Thoracic aorta (tissue), 2 donors: ENCODE results near the gene FBXL4. TPM values are rescaled to one million over a fixed set of nuclear protein-coding genes. Genes with fewer than 3 reads are reported as not detected.
"Not testable (repeated sequence)": the region's sequence is repeated elsewhere in the genome, so short reads cannot be mapped to it uniquely, and the experiment has no call there.

Experiments used
- ATAC-seq: fragments of 150-250 bp; one replicate; pipeline ENCODE4 v1.8.0; 2017; ENCODE audit warnings: low read depth; ENCODE audit not compliant: insufficient number of reproducible peaks, low FRiP score
- DNase-seq: peaks from one replicate; pipeline ENCODE4 v3.0.0-alpha.2; 2020; ENCODE audit warnings: low spot score
- H3K27ac ChIP-seq, 2 donors: fragments of 200-600 bp; sonication (generic); 1 replicate in 1 of 2; 2 replicates in 1 of 2; pipeline ENCODE4 v1.5.1; 2016; ENCODE audit warnings: mild to moderate bottlenecking in 2 of 2, moderate library complexity in 2 of 2
- H3K27me3 ChIP-seq: fragments of 200-600 bp; sonication (generic); replicated peaks from 2 replicates; pipeline ENCODE4 v1.6.0; 2016; ENCODE audit warnings: mild to moderate bottlenecking; ENCODE audit not compliant: insufficient read depth
- H3K36me3 ChIP-seq: fragments of 200-600 bp; sonication (generic); one replicate; pipeline ENCODE4 v1.5.1; 2016
- H3K4me1 ChIP-seq, 2 donors: fragments of 200-600 bp; sonication (generic); 1 replicate in 1 of 2; 2 replicates in 1 of 2; pipeline versions ENCODE4 v1.5.1 to v1.6.0; 2016; ENCODE audit warnings: low read depth in 2 of 2, mild to moderate bottlenecking in 1 of 2; ENCODE audit not compliant: control insufficient read depth in 1 of 2
- H3K4me3 ChIP-seq: fragments of 200-600 bp; sonication (generic); 2 replicates; pipeline ENCODE4 v1.5.1; 2016; ENCODE audit warnings: mild to moderate bottlenecking
- H3K9me3 ChIP-seq: fragments of 200-600 bp; sonication (generic); 2 replicates; pipeline ENCODE4 v1.5.1; 2016
- total RNA-seq, 2 donors: library from RNA; depleted of rRNA; stranded (reverse); fragments of >200 nt; gene quantifications; one replicate each; pipeline versions ENCODE4 v1.1.0 to v1.2.3, GENCODE V29; 2016
- TF ChIP-seq, protein P1 (sequence below): fragments of 200-600 bp; sonication (generic); IDR thresholded peaks from one replicate; pipeline ENCODE4 v1.5.1; 2019; ENCODE audit warnings: antibody characterized with exemption

FBXL4 gene
- total RNA-seq, 2 donors from 2014 or later: 18.3 to 31.7 TPM

DNA sequence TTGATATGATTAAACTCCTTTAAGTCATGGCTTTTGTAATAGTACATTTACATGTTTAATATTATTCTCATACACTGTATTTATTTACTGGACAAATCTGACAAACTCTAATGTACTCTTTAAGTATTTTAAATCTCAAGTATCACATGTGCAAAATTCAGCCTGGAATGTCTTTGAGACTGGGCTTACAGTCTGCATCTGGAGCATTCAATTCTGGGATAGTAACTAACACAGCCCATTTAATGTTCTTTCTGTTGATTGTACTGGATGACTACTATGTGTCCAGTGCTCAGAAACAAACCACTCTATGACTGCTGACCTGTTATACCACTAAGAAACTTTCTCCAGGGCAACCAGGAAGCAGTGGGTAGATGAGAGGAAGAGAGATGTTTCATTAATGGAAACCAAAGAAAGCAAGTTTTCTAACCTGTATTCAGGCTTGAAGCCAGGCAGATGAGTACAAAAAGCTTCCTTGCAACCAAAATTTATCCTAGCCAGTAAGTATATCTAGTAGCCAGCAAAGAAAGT is 26.8 kb downstream of the FBXL4 start:
- H3K9me3 ChIP-seq: no peaks in the 10 kb centered on the region
- no peak for ATAC-seq
- peaks cover 9 to 16% of the 10 kb centered on the region in 2 donors for H3K4me1 ChIP-seq
- TF ChIP-seq, protein P1, sequence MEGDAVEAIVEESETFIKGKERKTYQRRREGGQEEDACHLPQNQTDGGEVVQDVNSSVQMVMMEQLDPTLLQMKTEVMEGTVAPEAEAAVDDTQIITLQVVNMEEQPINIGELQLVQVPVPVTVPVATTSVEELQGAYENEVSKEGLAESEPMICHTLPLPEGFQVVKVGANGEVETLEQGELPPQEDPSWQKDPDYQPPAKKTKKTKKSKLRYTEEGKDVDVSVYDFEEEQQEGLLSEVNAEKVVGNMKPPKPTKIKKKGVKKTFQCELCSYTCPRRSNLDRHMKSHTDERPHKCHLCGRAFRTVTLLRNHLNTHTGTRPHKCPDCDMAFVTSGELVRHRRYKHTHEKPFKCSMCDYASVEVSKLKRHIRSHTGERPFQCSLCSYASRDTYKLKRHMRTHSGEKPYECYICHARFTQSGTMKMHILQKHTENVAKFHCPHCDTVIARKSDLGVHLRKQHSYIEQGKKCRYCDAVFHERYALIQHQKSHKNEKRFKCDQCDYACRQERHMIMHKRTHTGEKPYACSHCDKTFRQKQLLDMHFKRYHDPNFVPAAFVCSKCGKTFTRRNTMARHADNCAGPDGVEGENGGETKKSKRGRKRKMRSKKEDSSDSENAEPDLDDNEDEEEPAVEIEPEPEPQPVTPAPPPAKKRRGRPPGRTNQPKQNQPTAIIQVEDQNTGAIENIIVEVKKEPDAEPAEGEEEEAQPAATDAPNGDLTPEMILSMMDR: no peak
- no peak for DNase-seq
- no peak overlapping the region for H3K4me3 ChIP-seq
- H3K27ac ChIP-seq: no peak overlapping the region
- H3K27me3 ChIP-seq: no peaks in the 10 kb centered on the region
- peaks cover 4% of the 10 kb centered on the region for H3K36me3 ChIP-seq

DNA sequence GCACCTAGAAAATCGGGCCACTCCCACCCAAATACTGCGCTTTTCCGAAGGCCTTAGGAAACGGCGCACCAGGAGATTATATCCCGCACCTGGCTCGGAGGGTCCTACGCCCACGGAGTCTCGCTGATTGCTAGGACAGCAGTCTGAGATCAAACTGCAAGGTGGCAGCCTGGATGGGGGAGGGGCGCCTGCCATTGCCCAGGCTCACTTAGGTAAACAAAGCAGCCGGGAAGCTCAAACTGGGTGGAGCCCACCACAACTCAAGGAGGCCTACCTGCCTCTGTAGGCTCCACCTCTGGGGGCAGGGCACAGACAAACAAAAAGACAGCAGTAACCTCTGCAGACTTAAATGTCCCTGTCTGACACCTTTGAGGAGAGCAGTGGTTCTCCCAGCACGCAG is 36.8 kb downstream of the FBXL4 start:
- H3K27me3 ChIP-seq, H3K4me1 ChIP-seq, H3K9me3 ChIP-seq, ATAC-seq, H3K4me3 ChIP-seq, H3K27ac ChIP-seq, DNase-seq, H3K36me3 ChIP-seq: not testable (repeated sequence)

DNA sequence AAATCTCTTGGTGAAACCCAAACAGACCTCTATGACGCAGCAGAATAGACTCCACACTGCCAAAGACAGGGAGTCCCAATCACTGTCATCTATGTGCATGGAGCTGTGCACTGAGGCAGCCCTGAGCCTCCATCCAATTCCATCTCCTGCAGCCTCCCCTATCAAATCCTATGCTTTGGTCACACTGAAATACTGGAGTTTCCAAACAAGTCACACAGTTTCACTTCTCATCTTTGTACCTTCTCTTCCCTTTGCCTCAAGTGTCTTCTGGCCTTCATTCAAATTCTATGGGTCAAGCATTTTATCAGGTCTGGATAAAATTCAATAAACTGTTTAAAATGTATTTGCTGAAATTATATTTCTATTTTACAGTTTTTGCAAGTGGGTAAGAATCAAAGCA is 38.5 kb downstream of the FBXL4 start:
- Histone ChIP-seq H3K27ac (no peak overlapping the region), H3K9me3 (peaks cover 3% of the 10 kb centered on the region), H3K36me3 (peaks cover 2% of the 10 kb centered on the region), H3K27me3 (no peaks in the 10 kb centered on the region), H3K4me1 (peaks cover 0 to 5% of the 10 kb centered on the region in 2 donors), H3K4me3 (no peak overlapping the region)
- ATAC-seq (no peak), DNase-seq (no peak)
- TF ChIP-seq, protein P1: no peak

DNA sequence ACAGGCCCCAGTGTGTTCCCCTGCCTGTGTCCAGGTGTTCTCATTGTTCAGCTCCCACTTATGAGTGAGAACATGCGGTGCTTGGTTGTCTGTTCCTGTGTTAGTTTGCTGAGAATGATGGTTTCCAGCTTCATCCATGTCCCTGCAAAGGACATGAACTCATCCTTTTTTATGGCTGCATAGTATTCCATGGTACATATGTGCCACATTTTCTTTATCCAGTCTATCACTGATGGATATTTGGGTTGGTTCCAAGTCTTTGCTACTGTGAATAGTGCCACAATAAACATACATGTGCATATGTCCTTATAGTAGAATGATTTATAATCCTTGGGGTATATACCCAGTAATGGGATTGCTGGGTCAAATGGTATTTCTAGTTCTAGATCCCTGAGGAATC is 41.4 kb downstream of the FBXL4 start:
- DNase-seq, H3K27me3 ChIP-seq, ATAC-seq, H3K27ac ChIP-seq, H3K4me3 ChIP-seq, H3K36me3 ChIP-seq, H3K9me3 ChIP-seq: not testable (repeated sequence)
- peaks cover 0 to 19% of the 10 kb centered on the region in 2 donors for H3K4me1 ChIP-seq

DNA sequence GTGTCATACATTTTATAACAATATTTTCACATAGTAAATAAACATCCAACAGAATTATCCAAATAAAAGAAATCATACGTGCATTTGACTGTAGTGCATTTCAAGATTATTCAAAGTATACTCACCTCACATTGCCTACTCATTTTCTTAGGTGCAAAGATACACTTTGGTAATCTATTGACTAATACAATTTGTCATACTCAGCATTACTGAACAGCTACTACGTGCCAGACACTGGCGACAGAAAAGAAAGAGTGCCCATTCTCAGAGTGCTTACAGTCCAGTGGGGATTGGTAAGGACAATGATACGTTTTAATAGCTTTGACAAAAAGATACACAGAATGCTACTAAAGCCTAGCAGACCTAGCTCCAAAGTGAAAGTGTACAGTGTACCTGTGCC is 42.0 kb downstream of the FBXL4 start:
- H3K36me3 ChIP-seq: peaks cover 2% of the 10 kb centered on the region

DNA sequence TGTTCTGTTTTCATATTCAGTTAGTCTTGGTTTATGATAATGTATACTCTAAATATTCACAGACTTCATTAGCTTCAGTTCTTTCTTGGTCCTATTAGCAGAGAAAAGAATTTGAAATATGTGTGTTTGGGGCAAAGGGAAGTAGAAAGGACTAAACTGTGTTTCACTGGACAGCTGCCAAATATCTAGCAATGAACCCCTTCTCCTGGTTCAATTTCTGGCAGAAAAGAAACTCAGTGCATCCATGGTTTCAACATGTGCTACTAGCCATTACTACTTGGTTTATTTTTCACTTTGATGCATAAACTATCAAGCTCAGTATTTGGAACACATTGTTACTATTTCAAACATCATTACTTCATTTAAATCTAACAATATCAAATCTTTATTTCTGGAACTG is 43.6 kb downstream of the FBXL4 start:
- H3K36me3 ChIP-seq: peaks cover 2% of the 10 kb centered on the region
- no peaks in the 10 kb centered on the region for H3K27me3 ChIP-seq
- H3K27ac ChIP-seq: no peak overlapping the region
- ATAC-seq (no peak), DNase-seq (no peak)
- no peaks in the 10 kb centered on the region for H3K9me3 ChIP-seq
- no peak overlapping the region for H3K4me3 ChIP-seq
- TF ChIP-seq, protein P1: no peak
- peaks cover 0 to 19% of the 10 kb centered on the region in 2 donors for H3K4me1 ChIP-seq

More for the DNA sequence above, 42.0 kb downstream of the FBXL4 start:
- Histone ChIP-seq H3K4me1 (peaks cover 0 to 19% of the 10 kb centered on the region in 2 donors), H3K27me3 (no peaks in the 10 kb centered on the region), H3K4me3 (no peak overlapping the region), H3K27ac (no peak overlapping the region), H3K9me3 (no peaks in the 10 kb centered on the region)
- TF ChIP-seq, protein P1: no peak
- ATAC-seq: no peak
- DNase-seq: no peak
